ENCODE data around the gene RBM39.

GRCh38 chr20:35741892-35742740 lies at the start of gene RBM39:
- TF ChIP-seq CTCF (IDR thresholded peaks at IDR 0.05) (peak; percentile 10 to 63 (median 60)), EP300 (IDR thresholded peaks at IDR 0.05) (peak; percentile 61)
